ENCODE data around the gene SLC10A1. TPM values are rescaled to one million over a fixed set of nuclear protein-coding genes. Genes with fewer than 3 reads are reported as not detected.

SLC10A1 gene
- total and polyA plus RNA-seq, 2 of the 8 experiments (the other 6 are each of a cell fraction or from before 2014, with no cell fraction given), result not detected

- no peak overlapping the region for H4K5ac ChIP-seq (ENCODE audit: insufficient read length, low read depth, low read length)
- H2BK5ac ChIP-seq (ENCODE audit: low read depth, low read length), result no peak overlapping the region
- peaks cover 6% of the 10 kb centered on the region for H3K23me2 ChIP-seq (ENCODE audit: low read depth, low read length)
- H2BK120ac ChIP-seq (replicated peaks; ENCODE audit: low read depth, low read length), result no peak overlapping the region
- H2BK20ac ChIP-seq (ENCODE audit: low read length), result no peak overlapping the region
- peaks cover 0 to 4% of the 10 kb centered on the region in 2 experiments for H4K20me1 ChIP-seq (replicated peaks in 1 of 2; ENCODE audit: control insufficient read depth in 1 of 2, insufficient read depth in 2 of 2, low read length in 2 of 2)
- H3K79me1 ChIP-seq (ENCODE audit: low read depth, low read length), result no peaks in the 10 kb centered on the region; the same call in 1 of the 2 replicates
- H3K36me3 ChIP-seq (ENCODE audit: control insufficient read depth in 2 of 4, insufficient read depth in 4 of 4, low read length in 3 of 4), result no peaks in the 10 kb centered on the region
- no peak overlapping the region for H2AFZ ChIP-seq (ENCODE audit: low read length)
- H3K9ac ChIP-seq (replicated peaks in 1 of 4; ENCODE audit: extremely low read depth in 1 of 4, low read depth in 3 of 4, low read length in 3 of 4), result no peak overlapping the region
- no peak for FAIRE-seq
- TF ChIP-seq ATF3 (IDR thresholded peaks at IDR 0.05; ENCODE audit: insufficient read depth, low read depth, low read length) (no peak), JUN (IDR thresholded peaks at IDR 0.05; ENCODE audit: low read depth, low read length) (no peak), POLR2AphosphoS5 (IDR thresholded peaks at IDR 0.05; ENCODE audit: low read depth, low read length) (no peak), RXRA (IDR thresholded peaks at IDR 0.05; ENCODE audit: insufficient read depth, low read depth, low read length) (no peak), TAF7 (optimal IDR thresholded peaks at IDR 0.05; ENCODE audit: borderline replicate concordance, low read depth, low read length) (no peak), ZNF274 (IDR thresholded peaks at IDR 0.05; ENCODE audit: borderline replicate concordance, extremely low read depth, low read length) (no peak), EP300 (IDR thresholded peaks at IDR 0.05; ENCODE audit: borderline replicate concordance in 1 of 2, low read depth in 2 of 2, low read length in 2 of 2) (no peak), SUZ12 (IDR thresholded peaks at IDR 0.05; ENCODE audit: low read length) (no peak), POLR2A (IDR thresholded peaks at IDR 0.05; ENCODE audit: control extremely low read depth in 1 of 2, low read depth in 2 of 2, low read length in 2 of 2) (no peak), SRF (IDR thresholded peaks at IDR 0.05; ENCODE audit: low read depth, low read length) (no peak), KDM4A (IDR thresholded peaks at IDR 0.05; ENCODE audit: low read depth, low read length, severe bottlenecking) (no peak), SIRT6 (IDR thresholded peaks at IDR 0.05; ENCODE audit: low read length) (no peak), NRF1 (IDR thresholded peaks at IDR 0.05; ENCODE audit: low read depth, low read length) (no peak), GABPA (IDR thresholded peaks at IDR 0.05; ENCODE audit: borderline replicate concordance, insufficient read depth, low read length) (no peak)
- H3K56ac ChIP-seq (replicated peaks; ENCODE audit: insufficient read length, low read depth, low read length), result no peak overlapping the region
- H2BK15ac ChIP-seq (ENCODE audit: low read length), result no peak overlapping the region
- H4K91ac ChIP-seq (replicated peaks; ENCODE audit: insufficient read length, low read length), result no peak overlapping the region
- no peak overlapping the region for H3K18ac ChIP-seq (ENCODE audit: extremely low read depth, low read length)
- no peaks in the 10 kb centered on the region for H3K9me3 ChIP-seq (ENCODE audit: insufficient read depth in 2 of 2, low read depth in 1 of 2, low read length in 1 of 2)
- CTCF ChIA-PET (ENCODE audit: partially characterized antibody), result interaction anchor here (1.1 to 1.7 kb wide), 2 partner anchors 169 to 178 kb away, joined by 3 to 9 read pairs; no protein-coding TSS in a partner anchor
- no peak overlapping the region for H2AK5ac ChIP-seq (ENCODE audit: low read depth, low read length)
- H3K4ac ChIP-seq (replicated peaks; ENCODE audit: insufficient read length, low read depth, low read length), result no peak overlapping the region
- no peaks in the 10 kb centered on the region for H3K79me2 ChIP-seq (ENCODE audit: control insufficient read depth in 1 of 2, insufficient read depth in 2 of 2, low read length in 2 of 2)
- H3K14ac ChIP-seq (ENCODE audit: insufficient read length), result no peak overlapping the region
- peaks cover 2 to 13% (median 8%) of the 10 kb centered on the region in 4 experiments for H3K4me1 ChIP-seq (replicated peaks in 1 of 4; ENCODE audit: control insufficient read depth in 3 of 4, insufficient read depth in 4 of 4, low read length in 3 of 4)
- no peak overlapping the region for H3K27ac ChIP-seq (ENCODE audit: low read depth, low read length)
- POLR2A ChIA-PET (ENCODE audit: partially characterized antibody), result no interaction called here
- WGBS, 2 experiments (ENCODE audit: extremely low coverage in 1 of 2, insufficient coverage in 1 of 2, insufficient read length in 1 of 2, insufficient replicate concordance in 2 of 2, low coverage in 1 of 2, low lambda C conversion rate in 2 of 2, missing lambda C conversion rate in 1 of 2), result 100% methylated on average over 2 of the region's 2 CpGs; no CpG with 5 or more reads in 1 of the 2 experiments
- H3K4me3 ChIP-seq (ENCODE audit: extremely low read depth in 1 of 4, insufficient read depth in 2 of 4, low read depth in 3 of 4, low read length in 4 of 4), result no peak overlapping the region
- no peak overlapping the region for H2BK12ac ChIP-seq (ENCODE audit: low read depth, low read length)
- H3K4me2 ChIP-seq (ENCODE audit: insufficient read depth in 1 of 2, low read depth in 2 of 2, low read length in 2 of 2), result no peak overlapping the region
- no peak for DNase-seq (ENCODE audit: low read depth in 1 of 2, low spot score in 2 of 2)
- H4K8ac ChIP-seq (ENCODE audit: extremely low read depth, insufficient read depth, low read length), result no peak overlapping the region
- no peak overlapping the region for H3K23ac ChIP-seq (ENCODE audit: insufficient read length)
- H3K27me3 ChIP-seq (replicated peaks in 1 of 4; ENCODE audit: control insufficient read depth in 3 of 4, extremely low read depth in 1 of 4, insufficient read depth in 3 of 4, low read length in 3 of 4), result no peaks in the 10 kb centered on the region
These were observed 47.1 kb upstream of the SLC10A1 start for GRCh38 chr14:69844171-69844570.

All from H1 (cell line).